Loucy (cell line): ENCODE measurements around the gene UFC1.

ENCODE experiments used
- H2AFZ ChIP-seq: fragments of 200-600 bp; sonication (generic); 2 replicates; pipeline ENCODE4 v1.6.0; 2016; ENCODE audit warnings: antibody characterized with exemption, mild to moderate bottlenecking, low read length, moderate library complexity
- H3F3A ChIP-seq: fragments of 200-600 bp; 2 replicates; pipeline ENCODE4 v1.6.0; 2016; ENCODE audit warnings: antibody characterized with exemption, low read depth, mild to moderate bottlenecking
- H3K27me3 ChIP-seq: fragments of 200-600 bp; sonication (generic); 2 replicates; pipeline ENCODE4 v1.6.1; 2014; ENCODE audit warnings: low read length, mild to moderate bottlenecking; ENCODE audit not compliant: insufficient read depth, poor library complexity, severe bottlenecking
- H3K36me3 ChIP-seq: fragments of 200-600 bp; sonication (generic); 2 replicates; pipeline ENCODE4 v1.6.1; 2016; ENCODE audit warnings: low read length; ENCODE audit not compliant: insufficient read depth
- H3K4me1 ChIP-seq: fragments of 200-600 bp; sonication (generic); 2 replicates; pipeline ENCODE4 v1.5.1; 2014; ENCODE audit warnings: low read length, mild to moderate bottlenecking; ENCODE audit not compliant: insufficient read depth, poor library complexity, severe bottlenecking
- H3K4me2 ChIP-seq: fragments of 200-600 bp; sonication (generic); 2 replicates; pipeline ENCODE4 v1.6.0; 2014; ENCODE audit warnings: antibody characterized with exemption, low read length, low read depth, mild to moderate bottlenecking; ENCODE audit not compliant: poor library complexity, severe bottlenecking
- H3K4me3 ChIP-seq: fragments of 200-600 bp; sonication (generic); 2 replicates; pipeline ENCODE4 v1.5.1; 2014; ENCODE audit warnings: low read length, mild to moderate bottlenecking, mixed read lengths; ENCODE audit not compliant: poor library complexity, severe bottlenecking
- H3K79me2 ChIP-seq: fragments of 200-600 bp; sonication (generic); 2 replicates; pipeline ENCODE4 v1.6.1; 2014; ENCODE audit warnings: low read length; ENCODE audit not compliant: insufficient read depth
- H3K9ac ChIP-seq: fragments of 200-600 bp; sonication (generic); 2 replicates; pipeline ENCODE4 v1.6.0; 2014; ENCODE audit warnings: mild to moderate bottlenecking, low read depth, low read length, moderate library complexity; ENCODE audit not compliant: poor library complexity, severe bottlenecking
- H3K9me2 ChIP-seq: fragments of 200-600 bp; sonication (generic); replicated peaks from 2 replicates; pipeline ENCODE4 v1.6.1; 2016; ENCODE audit warnings: low read depth, low read length, mixed read lengths
- H3K9me3 ChIP-seq: fragments of 200-600 bp; sonication (generic); 2 replicates; pipeline ENCODE4 v1.6.1; 2014; ENCODE audit warnings: mild to moderate bottlenecking, antibody characterized with exemption, low read length, low read depth; ENCODE audit not compliant: insufficient read depth
- H4K20me1 ChIP-seq: fragments of 200-600 bp; sonication (generic); 2 replicates; pipeline ENCODE4 v1.6.0; 2014; ENCODE audit warnings: antibody characterized with exemption, low read length, mild to moderate bottlenecking; ENCODE audit not compliant: insufficient read depth, poor library complexity, severe bottlenecking
- EZH2phosphoT487 ChIP-seq: fragments of 200-600 bp; IDR thresholded peaks from 2 replicates; pipeline ENCODE4 v1.6.1; 2018; ENCODE audit warnings: antibody characterized with exemption, mild to moderate bottlenecking, moderate library complexity, borderline replicate concordance
- TF ChIP-seq, protein P1 (sequence below): fragments of 200-600 bp; sonication (generic); conservative IDR thresholded peaks from 2 replicates; pipeline ENCODE4 v1.5.1; 2014; ENCODE audit warnings: mild to moderate bottlenecking, antibody characterized with exemption, low read length

UFC1 gene

DNA sequence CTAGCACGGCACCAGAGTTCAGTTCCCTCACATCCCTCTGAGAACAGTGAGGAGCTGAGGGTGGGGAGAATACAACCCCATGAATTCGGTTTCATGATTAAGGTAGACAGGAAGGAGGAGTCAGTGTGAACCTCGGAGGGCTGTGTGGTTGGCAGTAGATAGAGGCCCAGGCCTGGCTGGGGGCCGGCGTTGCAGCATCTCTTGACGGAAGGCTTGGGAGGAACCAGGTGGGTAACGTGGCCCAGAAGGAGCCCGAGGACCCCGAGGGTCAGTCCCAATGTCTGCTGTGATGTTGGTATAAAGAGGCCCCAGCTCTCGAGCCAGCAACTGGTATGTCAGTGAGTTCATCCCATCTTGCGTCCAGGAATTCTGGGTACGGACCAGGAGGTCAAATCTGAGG, 17.9 kb downstream of the UFC1 start:
- H3K4me2 ChIP-seq: no peak overlapping the region
- no peak overlapping the region for H3K4me3 ChIP-seq
- H3K9me2 ChIP-seq: no peaks in the 10 kb centered on the region
- peaks cover 26% of the 10 kb centered on the region for H3K4me1 ChIP-seq
- peaks cover 25% of the 10 kb centered on the region for H3K79me2 ChIP-seq
- H3F3A ChIP-seq: no peaks in the 10 kb centered on the region
- H3K27me3 ChIP-seq: no peaks in the 10 kb centered on the region
- no peak overlapping the region for H3K9ac ChIP-seq
- H2AFZ ChIP-seq: no peak overlapping the region
- peaks cover 36% of the 10 kb centered on the region; the same call in 1 of the 2 replicates for H3K36me3 ChIP-seq
- TF ChIP-seq, protein P1, sequence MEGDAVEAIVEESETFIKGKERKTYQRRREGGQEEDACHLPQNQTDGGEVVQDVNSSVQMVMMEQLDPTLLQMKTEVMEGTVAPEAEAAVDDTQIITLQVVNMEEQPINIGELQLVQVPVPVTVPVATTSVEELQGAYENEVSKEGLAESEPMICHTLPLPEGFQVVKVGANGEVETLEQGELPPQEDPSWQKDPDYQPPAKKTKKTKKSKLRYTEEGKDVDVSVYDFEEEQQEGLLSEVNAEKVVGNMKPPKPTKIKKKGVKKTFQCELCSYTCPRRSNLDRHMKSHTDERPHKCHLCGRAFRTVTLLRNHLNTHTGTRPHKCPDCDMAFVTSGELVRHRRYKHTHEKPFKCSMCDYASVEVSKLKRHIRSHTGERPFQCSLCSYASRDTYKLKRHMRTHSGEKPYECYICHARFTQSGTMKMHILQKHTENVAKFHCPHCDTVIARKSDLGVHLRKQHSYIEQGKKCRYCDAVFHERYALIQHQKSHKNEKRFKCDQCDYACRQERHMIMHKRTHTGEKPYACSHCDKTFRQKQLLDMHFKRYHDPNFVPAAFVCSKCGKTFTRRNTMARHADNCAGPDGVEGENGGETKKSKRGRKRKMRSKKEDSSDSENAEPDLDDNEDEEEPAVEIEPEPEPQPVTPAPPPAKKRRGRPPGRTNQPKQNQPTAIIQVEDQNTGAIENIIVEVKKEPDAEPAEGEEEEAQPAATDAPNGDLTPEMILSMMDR: no peak
- no peak for TF ChIP-seq EZH2phosphoT487
- peaks cover 5% of the 10 kb centered on the region for H4K20me1 ChIP-seq
- H3K9me3 ChIP-seq: no peaks in the 10 kb centered on the region

DNA sequence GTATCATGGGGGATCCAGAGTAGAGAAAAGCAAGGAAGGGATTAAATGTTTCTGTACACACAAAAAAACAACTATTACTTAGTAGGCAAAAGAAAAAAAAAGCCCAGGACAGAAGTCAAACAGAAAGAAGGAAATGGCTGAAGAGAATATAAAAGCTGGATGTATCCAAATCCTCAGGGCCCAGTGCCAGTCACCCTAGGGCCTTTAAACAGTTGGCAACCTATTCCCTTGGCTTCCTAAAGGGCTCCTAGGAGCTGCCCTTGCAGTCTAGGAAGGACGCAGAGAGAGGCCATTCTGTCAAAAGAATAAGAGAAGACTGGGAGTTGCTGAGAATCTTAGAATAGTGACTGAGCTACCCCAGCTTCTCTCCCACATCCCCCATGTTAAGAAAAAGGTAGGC, 18.6 kb downstream of the UFC1 start:
- no peak for TF ChIP-seq EZH2phosphoT487
- TF ChIP-seq, protein P1: no peak
- Histone ChIP-seq H3K9me2 (no peaks in the 10 kb centered on the region), H3K27me3 (no peaks in the 10 kb centered on the region), H3K9me3 (no peaks in the 10 kb centered on the region), H3K4me2 (no peak overlapping the region), H3K9ac (no peak overlapping the region), H3K4me3 (no peak overlapping the region), H4K20me1 (peaks cover 6% of the 10 kb centered on the region), H3K36me3 (peaks cover 36% of the 10 kb centered on the region; the same call in 1 of the 2 replicates), H3K79me2 (peaks cover 31% of the 10 kb centered on the region), H3K4me1 (peaks cover 22% of the 10 kb centered on the region), H2AFZ (no peak overlapping the region), H3F3A (no peaks in the 10 kb centered on the region)

DNA sequence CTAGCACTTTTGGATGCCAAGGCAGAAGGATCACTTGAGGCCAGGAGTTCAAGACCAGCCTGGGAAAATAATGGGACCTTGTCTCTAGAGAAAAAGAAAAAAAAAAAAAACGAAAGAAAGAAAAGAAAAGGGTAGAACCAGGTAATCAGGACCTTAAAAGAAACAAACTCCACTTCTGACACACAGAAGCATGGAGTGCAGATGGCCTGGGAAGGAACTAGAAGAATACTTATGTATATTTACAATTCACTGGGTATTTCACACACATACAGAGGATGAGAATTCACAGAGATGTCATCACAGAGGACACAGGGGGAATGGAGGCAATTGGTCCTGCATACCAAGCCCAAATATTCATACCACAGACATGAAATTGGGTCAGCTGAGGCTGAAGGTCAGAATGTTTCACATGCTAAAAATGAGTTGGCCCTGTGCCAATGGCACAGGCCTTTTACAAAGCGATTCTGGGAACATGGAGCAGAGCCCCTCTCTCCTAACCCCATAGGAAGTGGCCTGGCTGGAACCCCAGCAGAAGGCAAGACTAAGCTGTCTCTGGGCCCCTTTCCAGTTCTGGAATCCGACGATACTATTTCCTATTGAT, 19.1 kb downstream of the UFC1 start:
- Histone ChIP-seq H3K4me1 (peaks cover 25% of the 10 kb centered on the region), H3K27me3 (no peaks in the 10 kb centered on the region), H3K9me2 (no peaks in the 10 kb centered on the region), H3K4me2 (no peak overlapping the region), H3F3A (no peaks in the 10 kb centered on the region), H3K79me2 (peaks cover 28% of the 10 kb centered on the region), H3K9ac (no peak overlapping the region), H4K20me1 (peaks cover 6% of the 10 kb centered on the region), H2AFZ (no peak overlapping the region), H3K36me3 (peaks cover 36% of the 10 kb centered on the region; the same call in 1 of the 2 replicates), H3K9me3 (no peaks in the 10 kb centered on the region), H3K4me3 (no peak overlapping the region)
- no peak for TF ChIP-seq EZH2phosphoT487
- TF ChIP-seq, protein P1: no peak
